ENCODE measurements around the gene SF3B3. TPM values are rescaled to one million over a fixed set of nuclear protein-coding genes. Genes with fewer than 3 reads are reported as not detected.

Gene SF3B3
- total RNA-seq, 1 donor from 2014 or later = 65.9 TPM

DNA sequence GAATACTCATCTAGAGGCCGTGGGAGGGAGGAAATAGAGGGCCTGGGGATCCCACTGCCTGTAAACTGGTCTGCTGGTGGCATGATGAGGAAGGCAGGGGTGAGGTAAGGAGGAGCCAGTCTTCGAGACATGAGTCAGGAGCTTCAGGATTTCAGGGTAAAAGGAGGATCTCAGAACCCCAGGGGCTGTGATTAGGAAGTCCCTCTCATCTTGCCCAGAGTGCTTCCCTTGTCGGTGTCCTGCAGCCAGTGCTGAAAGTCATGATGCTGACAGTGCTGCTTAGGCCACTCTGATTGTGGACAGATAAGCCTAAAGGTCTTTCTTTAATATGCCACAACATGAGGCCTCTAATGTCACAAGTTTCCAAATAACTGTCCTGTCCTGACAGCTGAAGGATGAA, 29.8 kb upstream of the SF3B3 start:
- DNase-seq (ENCODE audit: low read depth) = no peak
- H3K4me3 ChIP-seq (ENCODE audit: low read depth, low read length) = no peak overlapping the region
- TF ChIP-seq, protein P1, sequence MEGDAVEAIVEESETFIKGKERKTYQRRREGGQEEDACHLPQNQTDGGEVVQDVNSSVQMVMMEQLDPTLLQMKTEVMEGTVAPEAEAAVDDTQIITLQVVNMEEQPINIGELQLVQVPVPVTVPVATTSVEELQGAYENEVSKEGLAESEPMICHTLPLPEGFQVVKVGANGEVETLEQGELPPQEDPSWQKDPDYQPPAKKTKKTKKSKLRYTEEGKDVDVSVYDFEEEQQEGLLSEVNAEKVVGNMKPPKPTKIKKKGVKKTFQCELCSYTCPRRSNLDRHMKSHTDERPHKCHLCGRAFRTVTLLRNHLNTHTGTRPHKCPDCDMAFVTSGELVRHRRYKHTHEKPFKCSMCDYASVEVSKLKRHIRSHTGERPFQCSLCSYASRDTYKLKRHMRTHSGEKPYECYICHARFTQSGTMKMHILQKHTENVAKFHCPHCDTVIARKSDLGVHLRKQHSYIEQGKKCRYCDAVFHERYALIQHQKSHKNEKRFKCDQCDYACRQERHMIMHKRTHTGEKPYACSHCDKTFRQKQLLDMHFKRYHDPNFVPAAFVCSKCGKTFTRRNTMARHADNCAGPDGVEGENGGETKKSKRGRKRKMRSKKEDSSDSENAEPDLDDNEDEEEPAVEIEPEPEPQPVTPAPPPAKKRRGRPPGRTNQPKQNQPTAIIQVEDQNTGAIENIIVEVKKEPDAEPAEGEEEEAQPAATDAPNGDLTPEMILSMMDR (conservative IDR thresholded peaks at IDR 0.05; ENCODE audit: low read depth, low read length) = no peak

DNA sequence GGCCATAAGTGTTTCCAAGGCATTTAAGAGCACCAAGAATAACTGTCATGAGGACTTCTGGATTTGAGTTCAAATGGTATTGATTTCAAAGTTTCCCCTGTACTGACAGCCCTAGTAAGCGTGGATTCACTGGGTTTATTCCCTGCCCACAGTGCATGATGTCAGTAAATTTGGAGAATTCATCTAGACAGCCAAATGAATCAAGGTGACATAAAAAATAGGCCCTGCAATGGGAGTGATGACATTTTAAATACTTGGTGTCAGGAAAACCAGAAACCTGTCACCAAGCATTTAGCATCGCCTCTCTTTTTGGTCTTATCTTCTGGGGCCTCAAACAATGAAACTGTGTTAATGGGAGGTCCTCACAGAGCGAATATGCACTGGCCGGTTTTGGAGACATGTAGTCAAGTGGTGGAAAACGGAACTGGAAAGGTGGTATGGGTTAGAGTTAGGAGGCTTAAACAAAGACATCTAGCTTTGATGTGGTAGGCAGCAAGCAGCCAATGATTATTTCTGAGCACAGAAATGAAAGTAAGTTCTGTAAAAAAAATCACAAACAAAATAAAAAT, 29.3 kb upstream of the SF3B3 start:
- TF ChIP-seq, protein P1 (conservative IDR thresholded peaks at IDR 0.05; ENCODE audit: low read depth, low read length) = no peak
- no peak overlapping the region for H3K4me3 ChIP-seq (ENCODE audit: low read depth, low read length)
- DNase-seq (ENCODE audit: low read depth) = no peak

DNA sequence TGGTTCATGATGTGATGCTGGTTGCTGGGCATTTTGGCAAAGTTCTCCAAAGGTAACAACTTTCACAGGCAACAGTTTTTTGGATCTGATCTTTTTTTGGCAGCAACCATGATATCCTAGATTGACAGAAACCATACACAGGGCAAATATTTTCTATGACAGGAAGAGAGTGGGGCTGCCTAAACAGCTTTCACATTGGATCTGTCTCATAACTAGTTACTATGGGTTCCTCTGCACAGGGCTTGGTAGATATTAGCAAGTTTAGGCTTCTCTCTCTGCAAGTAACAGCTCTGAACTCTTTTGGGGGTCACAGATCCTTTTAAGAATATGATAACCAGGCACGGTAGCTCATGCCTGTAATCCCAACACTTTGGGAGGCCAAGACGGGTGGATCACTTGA, 28.8 kb upstream of the SF3B3 start:
- TF ChIP-seq, protein P1 (conservative IDR thresholded peaks at IDR 0.05; ENCODE audit: low read depth, low read length) = no peak
- no peak for DNase-seq (ENCODE audit: low read depth)
- H3K4me3 ChIP-seq (ENCODE audit: low read depth, low read length) = no peak overlapping the region

DNA sequence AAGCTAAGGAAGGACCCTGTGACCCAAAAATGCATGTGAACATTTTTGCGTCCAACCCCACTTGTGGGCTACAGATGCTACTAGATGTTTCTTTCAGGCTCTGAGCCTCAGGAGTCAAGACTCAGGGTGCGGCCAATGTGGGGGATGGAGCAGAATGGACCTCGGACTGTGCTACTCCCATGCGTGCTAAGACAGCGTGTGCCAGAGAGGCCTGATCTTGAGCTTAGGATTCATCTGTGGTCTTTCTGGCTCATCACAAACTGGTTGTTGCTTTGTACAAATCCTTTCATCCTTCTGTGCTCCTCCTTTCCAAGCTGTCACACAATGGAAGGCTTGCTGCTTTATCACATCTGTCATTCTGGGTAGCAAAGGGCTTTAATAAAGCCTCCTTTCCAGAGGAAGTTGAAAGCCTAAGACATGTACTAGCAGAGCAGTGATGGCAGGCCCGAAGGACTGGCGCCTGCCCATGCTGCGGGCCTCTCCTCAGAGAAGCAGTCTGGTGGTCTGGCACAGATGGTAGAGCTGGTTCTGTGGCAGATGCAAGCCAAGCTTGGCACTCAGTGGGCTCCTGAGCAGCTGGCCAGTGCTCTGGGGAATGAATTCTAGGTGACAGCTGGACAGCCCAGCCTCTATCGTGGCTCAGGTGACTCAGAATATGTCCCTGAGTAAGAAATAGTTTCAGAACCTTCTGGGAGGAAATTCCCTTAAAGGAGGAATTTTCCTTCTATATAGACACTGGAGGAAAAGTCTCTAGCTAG, 28.0 kb upstream of the SF3B3 start:
- DNase-seq (ENCODE audit: low read depth) = no peak
- no peak overlapping the region for H3K4me3 ChIP-seq (ENCODE audit: low read depth, low read length)
- TF ChIP-seq, protein P1 (conservative IDR thresholded peaks at IDR 0.05; ENCODE audit: low read depth, low read length) = no peak

DNA sequence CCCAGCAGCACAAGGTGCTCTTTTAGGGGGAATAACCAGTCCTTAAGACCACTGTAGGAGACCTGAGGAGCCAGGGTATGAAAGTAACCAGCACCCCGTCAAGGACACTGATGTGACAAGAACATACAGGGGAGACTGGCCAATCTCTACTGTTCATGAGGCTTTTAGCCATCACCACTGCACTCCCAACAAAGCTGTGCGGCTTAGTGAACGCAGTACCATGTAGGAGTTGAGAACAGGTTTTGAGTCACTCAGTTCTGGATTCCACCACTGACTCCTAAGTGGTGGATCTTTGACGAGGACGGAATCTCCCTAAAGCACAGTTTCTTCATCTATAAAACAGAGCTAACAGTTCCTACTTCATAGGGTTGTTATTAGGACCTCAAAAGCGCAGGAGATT, 27.1 kb upstream of the SF3B3 start:
- no peak for DNase-seq (ENCODE audit: low read depth)
- no peak overlapping the region for H3K4me3 ChIP-seq (ENCODE audit: low read depth, low read length)
- TF ChIP-seq, protein P1 (conservative IDR thresholded peaks at IDR 0.05; ENCODE audit: low read depth, low read length) = no peak

DNA sequence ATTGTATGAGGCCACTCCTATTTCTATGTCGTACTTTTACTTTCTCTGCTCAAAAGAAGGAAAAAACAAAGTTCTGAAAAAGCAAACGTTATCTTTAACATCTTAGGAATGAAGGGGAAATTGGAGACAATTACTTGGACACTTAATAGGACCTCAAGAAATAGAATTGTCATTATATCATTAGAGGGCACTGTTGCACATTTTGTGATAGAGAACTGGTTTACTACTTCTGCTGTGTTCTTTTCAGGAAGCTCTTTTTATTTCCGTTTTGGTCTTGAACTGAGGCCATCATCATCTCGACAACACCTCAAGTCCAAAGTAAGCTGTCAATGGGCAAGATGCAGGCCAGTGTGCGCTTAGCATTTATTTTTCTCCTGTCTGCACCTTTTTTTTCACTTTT, 14.9 kb upstream of the SF3B3 start:
- no peak overlapping the region for H3K4me3 ChIP-seq (ENCODE audit: low read depth, low read length)
- DNase-seq (ENCODE audit: low read depth) = no peak
- TF ChIP-seq, protein P1 (conservative IDR thresholded peaks at IDR 0.05; ENCODE audit: low read depth, low read length) = peak; percentile 12

DNA sequence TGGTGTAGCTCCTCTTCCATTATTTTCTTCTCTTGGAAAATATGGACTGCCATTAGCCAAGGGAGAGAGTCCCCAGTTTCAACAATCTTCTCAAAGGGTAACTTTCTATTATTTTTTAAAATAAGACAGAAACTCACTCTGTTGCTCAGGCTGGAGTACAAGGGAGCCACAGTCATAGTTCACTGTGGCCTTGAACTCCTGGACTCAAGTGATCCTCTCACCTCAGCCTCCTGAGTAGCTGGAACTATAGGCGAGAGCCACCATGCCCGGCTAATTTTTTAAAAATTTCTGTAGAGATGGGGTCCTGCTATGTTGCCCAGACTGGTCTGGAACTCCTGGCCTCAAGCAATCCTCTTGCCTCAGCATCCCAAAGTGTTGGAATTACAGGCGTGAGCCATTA, 13.4 kb upstream of the SF3B3 start:
- no peak overlapping the region for H3K4me3 ChIP-seq (ENCODE audit: low read depth, low read length)
- no peak for DNase-seq (ENCODE audit: low read depth)
- TF ChIP-seq, protein P1 (conservative IDR thresholded peaks at IDR 0.05; ENCODE audit: low read depth, low read length) = no peak

Data from epithelial cell of proximal tubule (primary cell).